Uterus (tissue), 2 donors: Measurements from ENCODE around the gene ZNF138.

Experiments used
- CTCF ChIP-seq, 4 experiments: fragments of 200-600 bp in 2 of 4; fragments of 450-650 bp in 2 of 4; sonication (generic) in 2 of 4; IDR thresholded peaks; one replicate each; pipeline ENCODE4 v1.5.1; 2016 to 2019; ENCODE audit warnings: antibody characterized with exemption in 4 of 4, mild to moderate bottlenecking in 2 of 4, moderate library complexity in 1 of 4
- POLR2A ChIP-seq, 2 donors: fragments of 450-650 bp; IDR thresholded peaks; one replicate each; pipeline ENCODE4 v1.6.1; 2016; ENCODE audit warnings: antibody characterized with exemption in 2 of 2, mild to moderate bottlenecking in 1 of 2, moderate library complexity in 1 of 2

GRCh38 chr7:64755865-64756264 is 38.4 kb upstream of the ZNF138 start:
- TF ChIP-seq POLR2A (IDR thresholded peaks at IDR 0.05) = no peak
- no peak for TF ChIP-seq CTCF (IDR thresholded peaks at IDR 0.05)
